Nephron progenitor cell (in vitro differentiated cells): ENCODE measurements around the gene FXYD7.

Experiments
- DNase-seq: peaks from one replicate; pipeline ENCODE4 v3.0.0; 2021
- H3K27ac Mint-ChIP-seq: 2 replicates; pipeline ENCODE4 v1.8.0; 2021; ENCODE audit warnings: mild to moderate bottlenecking, moderate library complexity, mixed read lengths
- H3K27me3 Mint-ChIP-seq: 2 replicates; pipeline ENCODE4 v1.8.0; 2021; ENCODE audit warnings: mild to moderate bottlenecking, low read depth, mixed read lengths; ENCODE audit not compliant: poor library complexity
- H3K36me3 Mint-ChIP-seq: 2 replicates; pipeline ENCODE4 v1.8.0; 2021; ENCODE audit warnings: low read depth, mixed read lengths
- H3K4me1 Mint-ChIP-seq: 2 replicates; pipeline ENCODE4 v1.8.0; 2021; ENCODE audit warnings: mixed read lengths
- H3K4me3 Mint-ChIP-seq: 2 replicates; pipeline ENCODE4 v1.8.0; 2021; ENCODE audit warnings: mild to moderate bottlenecking, moderate library complexity, mixed read lengths
- H3K9me3 Mint-ChIP-seq: 2 replicates; pipeline ENCODE4 v1.8.0; 2021; ENCODE audit warnings: mild to moderate bottlenecking, moderate library complexity, mixed read lengths
- CTCF ChIP-seq: fragments of 200-600 bp; sonication (generic); IDR thresholded peaks from 2 replicates; pipeline ENCODE4 v1.5.0; 2021; ENCODE audit warnings: antibody characterized with exemption

The FXYD7 gene

GRCh38 chr19:35115177-35115951, 27.7 kb upstream of the FXYD7 start, which contains the start of gene FXYD3:
FXYD3 (plus strand) TSS chr19:35115823; CDS start chr19:35119377, 3,554 bp downstream.
- Mint-ChIP-seq H3K4me1 (peaks cover 50% of the 10 kb centered on the region), H3K27me3 (peaks cover 7% of the 10 kb centered on the region), H3K4me3 (peak within 1 kb of the TSS; percentile 71), H3K27ac (peak within 1 kb of the TSS; percentile 27), H3K9me3 (no peaks in the 10 kb centered on the region), H3K36me3 (no peaks in the 10 kb centered on the region)
- no peak for TF ChIP-seq CTCF
- DNase-seq = peak; percentile 35

GRCh38 chr19:35116072-35116801, 26.8 kb upstream of the FXYD7 start:
- Mint-ChIP-seq H3K4me1 (peaks cover 43% of the 10 kb centered on the region), H3K4me3 (no peak overlapping the region), H3K27ac (peak overlapping the region; percentile 27), H3K9me3 (no peaks in the 10 kb centered on the region), H3K36me3 (no peaks in the 10 kb centered on the region), H3K27me3 (peaks cover 7% of the 10 kb centered on the region)
- DNase-seq = no peak
- no peak for TF ChIP-seq CTCF

DNA sequence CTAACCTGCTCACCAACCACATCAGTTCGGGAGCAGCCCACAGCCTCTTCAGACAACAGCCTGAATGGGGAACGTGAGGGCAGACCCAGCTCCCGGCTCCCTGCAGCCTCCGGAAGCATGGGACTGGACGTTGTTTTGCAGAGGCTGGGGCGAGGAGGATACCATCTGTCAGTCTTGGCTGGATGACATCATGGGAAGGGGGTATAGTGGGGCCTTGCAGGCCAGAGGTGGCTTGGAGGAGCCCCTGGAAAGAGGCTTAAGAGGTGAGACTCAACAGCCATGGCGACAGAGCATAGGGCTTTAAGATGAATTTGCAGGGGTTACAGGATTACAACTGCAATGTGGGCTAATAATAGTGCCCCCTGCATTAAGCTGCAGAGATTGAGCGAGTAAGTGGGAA, 25.9 kb upstream of the FXYD7 start:
- TF ChIP-seq CTCF = no peak
- H3K9me3 Mint-ChIP-seq = no peaks in the 10 kb centered on the region
- no peak overlapping the region for H3K4me3 Mint-ChIP-seq
- H3K27me3 Mint-ChIP-seq = peaks cover 7% of the 10 kb centered on the region
- peaks cover 38% of the 10 kb centered on the region for H3K4me1 Mint-ChIP-seq
- no peak overlapping the region for H3K27ac Mint-ChIP-seq
- no peak for DNase-seq
- no peaks in the 10 kb centered on the region for H3K36me3 Mint-ChIP-seq

- no peak overlapping the region for H3K27ac Mint-ChIP-seq
- H3K4me1 Mint-ChIP-seq = peaks cover 43% of the 10 kb centered on the region
- no peak for TF ChIP-seq CTCF
- no peak for DNase-seq
- no peaks in the 10 kb centered on the region for H3K9me3 Mint-ChIP-seq
- H3K36me3 Mint-ChIP-seq = no peaks in the 10 kb centered on the region
- no peak overlapping the region for H3K4me3 Mint-ChIP-seq
- H3K27me3 Mint-ChIP-seq = peaks cover 11% of the 10 kb centered on the region
These were observed 25.3 kb upstream of the FXYD7 start for GRCh38 chr19:35117799-35118198.

GRCh38 chr19:35118268-35119020, 24.6 kb upstream of the FXYD7 start:
- H3K4me3 Mint-ChIP-seq = no peak overlapping the region
- TF ChIP-seq CTCF = no peak
- H3K4me1 Mint-ChIP-seq = peaks cover 49% of the 10 kb centered on the region
- no peak overlapping the region for H3K27ac Mint-ChIP-seq
- no peaks in the 10 kb centered on the region for H3K36me3 Mint-ChIP-seq
- H3K9me3 Mint-ChIP-seq = no peaks in the 10 kb centered on the region
- no peak for DNase-seq
- peaks cover 11% of the 10 kb centered on the region for H3K27me3 Mint-ChIP-seq
